Lower leg skin (tissue), 4 donors: ENCODE measurements around the gene RAD51. TPM values are rescaled to one million over a fixed set of nuclear protein-coding genes. Genes with fewer than 3 reads are reported as not detected.

Source experiments
- DNase-seq, 2 donors: peaks; one replicate each; pipeline ENCODE4 v3.0.0-alpha.2; 2019; ENCODE audit warnings: low spot score in 2 of 2
- H3K4me3 ChIP-seq: fragments of 200-600 bp; sonication (generic); 2 replicates; pipeline ENCODE4 v1.5.1; 2017; ENCODE audit warnings: mild to moderate bottlenecking, low read depth; ENCODE audit not compliant: poor library complexity, severe bottlenecking
- CTCF ChIP-seq, 3 donors: fragments of 450-650 bp; IDR thresholded peaks; one replicate each; pipeline ENCODE4 v1.5.1; 2016; ENCODE audit warnings: antibody characterized with exemption in 3 of 3, mild to moderate bottlenecking in 3 of 3, moderate library complexity in 2 of 3
- POLR2A ChIP-seq, 2 donors: fragments of 450-650 bp; IDR thresholded peaks; one replicate each; pipeline ENCODE4 v1.6.1; 2016 to 2017; ENCODE audit warnings: antibody characterized with exemption in 2 of 2, mild to moderate bottlenecking in 1 of 2, moderate library complexity in 1 of 2
- WGBS, 2 donors: methylation state at CpG; one replicate each; pipeline ENCODE4 v1.1.5; 2018; 5-methylcytosine and 5-hydroxymethylcytosine counted together
- intact Hi-C: fragments of 100-400 bp; cut with DNase I; formaldehyde crosslinking; loops from one replicate; pipeline ENCODE4 v1.15.0; 2023; ENCODE audit warnings: low total_unique reads
- total RNA-seq, 4 donors: library from RNA; depleted of rRNA; stranded (reverse); fragments of >200 nt; gene quantifications; one replicate each; pipeline ENCODE4 v1.1.0, GENCODE V29; 2016

Gene RAD51
- total RNA-seq, 4 donors from 2014 or later: 0.46 to 1.4 (median 0.68) TPM

GRCh38 chr15:40749151-40749630 is 54.2 kb downstream of the RAD51 start:
- 94 to 96% methylated on average over 4 of the region's 4 CpGs for WGBS, 2 donors
- no peak for DNase-seq
- intact Hi-C loops: loop anchor here (5.0 kb wide), 1 partner anchor 33 kb away; no protein-coding TSS in a partner anchor
- TF ChIP-seq CTCF (IDR thresholded peaks at IDR 0.05): no peak
- no peak for TF ChIP-seq POLR2A (IDR thresholded peaks at IDR 0.05)
- H3K4me3 ChIP-seq: no peak overlapping the region

GRCh38 chr15:40750885-40751284 is 55.9 kb downstream of the RAD51 start:
- TF ChIP-seq CTCF (IDR thresholded peaks at IDR 0.05) (no peak), POLR2A (IDR thresholded peaks at IDR 0.05) (no peak)
- 97% methylated on average over 4 of the region's 4 CpGs for WGBS, 2 donors
- intact Hi-C loops: no loop called here
- no peak for DNase-seq
- H3K4me3 ChIP-seq: no peak overlapping the region

- intact Hi-C loops: no loop called here
- no peak for DNase-seq
Measured at GRCh38 chr15:40751745-40752144, 56.8 kb downstream of the RAD51 start.

GRCh38 chr15:40754574-40754882 is 59.6 kb downstream of the RAD51 start:
- intact Hi-C loops: no loop called here
- DNase-seq: no peak
- peak overlapping the region; percentile 83 for H3K4me3 ChIP-seq
- WGBS, 2 donors: 0% methylated on average over 6 to 17 of the region's 22 CpGs
- no peak for TF ChIP-seq CTCF (IDR thresholded peaks at IDR 0.05)
- TF ChIP-seq POLR2A (IDR thresholded peaks at IDR 0.05): no peak

More at GRCh38 chr15:40751745-40752144, 56.8 kb downstream of the RAD51 start:
- TF ChIP-seq POLR2A (IDR thresholded peaks at IDR 0.05) (no peak), CTCF (IDR thresholded peaks at IDR 0.05) (no peak)
- WGBS, 2 donors: 93 to 96% methylated on average over 12 of the region's 12 CpGs
- H3K4me3 ChIP-seq: no peak overlapping the region

GRCh38 chr15:40754883-40755811 is 60.2 kb downstream of the RAD51 start, which contains the start of gene RMDN3:
Gene RMDN3, minus strand, starts transcription at chr15:40755254. Its CDS starts 471 bp downstream, at chr15:40754783.
- TF ChIP-seq CTCF (IDR thresholded peaks at IDR 0.05) (peak in 1 of 3 donors; percentile 9), POLR2A (IDR thresholded peaks at IDR 0.05) (no peak)
- H3K4me3 ChIP-seq: peak within 1 kb of the TSS; percentile 83
- DNase-seq: peak; percentile 85 to 98
- intact Hi-C loops: no loop called here
- 1% methylated on average over 54 to 62 of the region's 66 CpGs for WGBS, 2 donors
